Choroid plexus epithelial cell (primary cell): ENCODE data around the gene TRPM5.

Experiments
- DNase-seq: peaks from one replicate; pipeline ENCODE4 v3.0.0-alpha.2; 2010; ENCODE audit warnings: low read depth
- H3K4me3 ChIP-seq: 2 replicates; pipeline ENCODE4 v1.5.1; 2011; ENCODE audit warnings: low read depth, mild to moderate bottlenecking, control low read depth, low read length, moderate library complexity
- TF ChIP-seq, protein P1 (sequence below): conservative IDR thresholded peaks from 2 replicates; pipeline ENCODE4 v1.5.1; 2011; ENCODE audit warnings: low read depth, mild to moderate bottlenecking, control low read depth, inconsistent platforms, low read length, moderate library complexity

Gene TRPM5

DNA sequence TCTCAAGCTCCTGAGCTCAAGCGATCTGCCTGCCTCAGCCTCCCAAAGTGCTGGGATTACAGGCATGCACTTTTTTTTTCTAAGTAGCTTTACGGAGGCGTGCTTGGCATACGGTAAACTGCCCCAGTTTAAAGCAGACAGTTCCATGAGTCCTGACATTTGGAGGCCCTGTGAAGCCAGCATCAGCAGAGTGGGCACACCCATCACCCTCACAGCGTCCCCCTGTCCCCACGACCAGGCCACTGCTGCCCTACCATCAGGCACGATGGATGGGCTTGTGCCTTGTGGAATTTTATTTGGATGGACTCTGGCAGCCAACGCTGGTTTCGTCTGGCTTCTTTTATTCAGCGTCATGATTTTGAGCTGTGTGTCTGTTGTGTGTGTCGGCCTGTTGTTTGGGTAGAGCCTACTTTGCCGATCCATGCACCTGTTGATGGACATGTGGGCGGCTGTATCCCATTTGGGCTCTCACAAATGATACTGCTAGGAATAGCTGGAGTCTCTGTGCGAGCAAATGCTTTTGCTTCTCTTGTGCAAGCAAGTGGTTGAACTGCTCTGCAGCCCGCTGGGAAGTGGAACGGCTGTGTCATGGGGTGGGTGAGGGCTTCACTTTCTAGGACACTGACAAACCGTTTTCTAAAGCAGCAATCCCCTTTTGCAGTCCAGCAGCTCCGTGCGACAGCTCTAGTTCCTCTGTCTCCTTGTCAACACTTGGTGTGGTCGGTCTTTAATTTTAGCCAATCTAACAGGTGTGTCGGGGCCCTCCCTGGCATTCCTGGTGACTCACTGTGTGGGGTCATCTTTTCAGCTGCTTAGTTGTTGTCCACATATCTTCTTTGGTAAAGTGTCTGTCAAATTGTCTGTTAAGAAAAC lies 24.3 kb upstream of the TRPM5 start:
- DNase-seq = no peak
- no peak overlapping the region for H3K4me3 ChIP-seq
- TF ChIP-seq, protein P1, sequence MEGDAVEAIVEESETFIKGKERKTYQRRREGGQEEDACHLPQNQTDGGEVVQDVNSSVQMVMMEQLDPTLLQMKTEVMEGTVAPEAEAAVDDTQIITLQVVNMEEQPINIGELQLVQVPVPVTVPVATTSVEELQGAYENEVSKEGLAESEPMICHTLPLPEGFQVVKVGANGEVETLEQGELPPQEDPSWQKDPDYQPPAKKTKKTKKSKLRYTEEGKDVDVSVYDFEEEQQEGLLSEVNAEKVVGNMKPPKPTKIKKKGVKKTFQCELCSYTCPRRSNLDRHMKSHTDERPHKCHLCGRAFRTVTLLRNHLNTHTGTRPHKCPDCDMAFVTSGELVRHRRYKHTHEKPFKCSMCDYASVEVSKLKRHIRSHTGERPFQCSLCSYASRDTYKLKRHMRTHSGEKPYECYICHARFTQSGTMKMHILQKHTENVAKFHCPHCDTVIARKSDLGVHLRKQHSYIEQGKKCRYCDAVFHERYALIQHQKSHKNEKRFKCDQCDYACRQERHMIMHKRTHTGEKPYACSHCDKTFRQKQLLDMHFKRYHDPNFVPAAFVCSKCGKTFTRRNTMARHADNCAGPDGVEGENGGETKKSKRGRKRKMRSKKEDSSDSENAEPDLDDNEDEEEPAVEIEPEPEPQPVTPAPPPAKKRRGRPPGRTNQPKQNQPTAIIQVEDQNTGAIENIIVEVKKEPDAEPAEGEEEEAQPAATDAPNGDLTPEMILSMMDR = no peak

DNA sequence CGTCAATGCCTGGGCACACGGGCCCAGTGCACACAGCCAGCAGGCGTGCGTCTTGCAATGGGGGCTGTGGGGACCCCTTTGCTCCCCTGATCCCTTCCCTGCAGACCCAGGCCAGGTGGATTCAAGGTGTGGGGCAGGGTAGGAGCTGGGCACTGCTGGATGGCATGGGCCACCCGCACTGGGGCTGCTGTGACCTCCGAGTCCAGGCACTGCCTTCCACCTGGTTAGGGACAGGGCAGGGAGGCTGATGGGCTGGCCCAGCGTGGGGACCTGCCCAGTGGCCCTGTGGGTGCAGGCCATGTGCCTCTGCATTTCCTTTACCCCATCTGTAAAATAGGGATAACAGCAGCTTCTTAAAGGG lies 23.4 kb upstream of the TRPM5 start:
- H3K4me3 ChIP-seq = no peak overlapping the region
- TF ChIP-seq, protein P1 = no peak
- no peak for DNase-seq

DNA sequence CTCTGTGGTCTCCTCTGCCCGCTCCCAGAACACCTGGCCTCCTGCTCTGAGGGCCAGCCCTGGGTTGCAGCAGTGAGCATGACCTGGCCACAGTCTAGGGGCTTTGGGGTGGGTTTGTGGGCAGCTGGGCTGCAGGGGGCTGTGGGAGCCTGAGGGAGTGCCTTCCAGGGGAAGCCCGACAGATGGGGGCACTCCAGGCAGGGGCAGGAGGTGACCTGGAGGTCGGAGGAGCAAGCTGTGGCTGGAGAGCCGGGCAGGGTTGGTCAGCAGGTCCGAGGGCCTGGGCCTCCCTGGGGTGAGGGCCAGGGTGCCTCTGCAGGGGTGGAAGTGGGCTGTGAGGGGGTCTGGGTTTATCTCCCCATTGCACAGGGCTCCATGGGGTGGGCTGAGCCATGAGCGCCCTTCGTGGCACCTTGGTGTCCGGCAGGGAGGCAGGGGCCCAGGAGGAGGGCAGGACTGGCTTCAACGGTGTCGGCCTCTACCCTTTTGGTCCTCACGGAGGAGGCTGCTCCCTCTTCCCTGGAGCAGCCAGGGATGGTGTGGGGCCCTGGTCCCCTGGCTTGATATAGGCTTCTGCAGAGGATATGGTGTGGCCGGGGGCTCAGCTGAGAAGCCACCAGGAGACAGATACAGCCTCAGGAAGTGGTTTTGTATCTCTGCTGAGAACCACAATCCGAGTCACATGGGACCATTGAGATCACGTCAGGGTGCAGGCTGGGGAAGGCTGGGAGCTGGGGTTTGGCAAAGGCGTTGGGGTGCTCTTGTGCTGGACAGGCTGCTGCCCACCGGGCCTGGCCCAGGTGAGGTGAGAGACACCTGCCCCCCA lies 22.8 kb upstream of the TRPM5 start:
- TF ChIP-seq, protein P1 = no peak
- no peak for DNase-seq
- H3K4me3 ChIP-seq = no peak overlapping the region

DNA sequence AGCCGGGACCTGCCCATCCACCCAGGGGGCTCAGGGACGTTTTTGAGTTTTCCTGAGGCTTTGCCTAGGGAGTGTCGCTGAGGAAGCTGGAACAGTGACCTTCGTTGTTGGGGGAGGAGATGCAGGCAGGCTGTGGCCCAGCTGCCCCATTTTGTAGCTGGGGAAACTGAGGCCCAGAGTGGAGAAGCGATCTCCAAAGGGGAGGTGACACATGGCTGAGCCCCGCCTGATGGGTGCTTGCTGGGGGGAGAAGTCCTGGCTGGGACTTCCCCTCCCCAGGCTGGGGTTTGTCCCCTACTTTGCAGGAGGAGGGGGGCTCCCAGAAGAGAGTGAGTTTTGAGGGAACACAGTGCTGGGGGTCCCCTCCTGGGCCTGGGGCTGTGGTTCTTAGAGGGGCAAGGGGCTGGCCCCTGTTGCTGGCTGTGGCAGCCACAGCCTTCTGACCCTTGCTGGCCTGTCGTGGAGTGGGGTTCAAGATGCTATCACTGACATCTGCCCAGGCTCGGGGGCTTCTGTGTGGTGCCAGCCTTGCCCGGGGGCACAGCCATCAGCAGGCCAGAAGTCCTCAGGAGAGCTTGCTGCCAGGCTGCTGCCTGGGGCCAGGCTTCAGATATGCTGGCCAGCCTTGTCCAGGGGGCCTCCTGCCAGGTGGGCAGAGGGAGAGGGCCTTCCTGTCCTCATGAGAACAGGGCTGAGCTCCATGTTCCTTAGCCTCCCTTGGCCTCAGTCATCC lies 21.9 kb upstream of the TRPM5 start:
- H3K4me3 ChIP-seq = no peak overlapping the region
- DNase-seq = no peak
- TF ChIP-seq, protein P1 = no peak

DNA sequence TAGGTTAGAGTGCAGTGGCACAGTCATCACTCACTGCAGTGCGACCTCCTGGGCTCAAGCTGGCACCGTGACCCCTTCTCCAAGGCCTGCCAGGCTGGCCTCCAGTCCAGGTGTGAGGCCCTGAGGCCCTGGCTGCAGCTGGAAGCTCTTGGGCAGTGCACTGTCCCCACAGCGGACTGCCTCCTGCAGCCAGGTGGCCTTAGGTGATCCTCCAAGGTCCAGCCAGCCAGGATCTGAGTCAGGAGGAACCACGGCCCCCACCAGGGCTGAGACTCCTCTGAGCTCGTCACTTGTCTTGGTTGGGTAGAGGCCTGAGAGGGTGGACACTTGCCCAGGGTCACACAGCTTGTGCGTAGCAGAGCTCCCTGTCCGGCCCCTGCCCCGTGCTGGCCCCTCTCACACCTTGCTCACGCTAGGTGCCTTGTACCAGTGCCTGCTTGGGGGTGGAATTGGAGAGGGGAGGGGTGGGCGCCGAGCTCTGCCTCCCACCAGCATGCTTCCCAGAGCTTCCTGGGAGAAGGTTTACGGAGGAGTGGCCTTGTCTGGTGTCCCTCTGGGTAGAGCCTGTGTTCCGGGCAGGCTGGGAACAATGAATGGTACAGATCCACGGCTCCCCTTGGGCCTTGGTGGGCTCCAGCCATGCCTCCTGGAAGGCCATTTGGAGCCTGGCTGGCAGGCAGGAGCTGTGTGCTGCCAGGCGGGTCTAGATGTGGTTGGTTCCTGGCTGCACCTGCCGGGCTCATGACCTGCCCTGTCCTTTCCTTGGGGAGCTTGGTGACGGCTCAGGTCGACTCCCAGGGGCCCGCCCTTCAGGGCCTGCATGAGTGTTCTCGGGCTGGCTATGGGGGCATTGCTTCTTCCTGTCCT lies 21.1 kb upstream of the TRPM5 start:
- TF ChIP-seq, protein P1 = no peak
- DNase-seq = no peak
- no peak overlapping the region for H3K4me3 ChIP-seq
